Liver (tissue), 9 donors: ENCODE measurements around the gene GEMIN5. TPM values are rescaled to one million over a fixed set of nuclear protein-coding genes. Genes with fewer than 3 reads are reported as not detected.
"Not testable (repeated sequence)": the region's sequence is repeated elsewhere in the genome, so short reads cannot be mapped to it uniquely, and the experiment has no call there.

Experiments used
- DNase-seq: peaks from one replicate; pipeline ENCODE4 v3.0.0-alpha.2; 2017; ENCODE audit warnings: low spot score
- H3K27ac ChIP-seq, 2 donors: one replicate each; pipeline ENCODE4 v1.7.0; 2013; ENCODE audit warnings: inconsistent platforms in 2 of 2, low read length in 2 of 2, control low read depth in 1 of 2, low read depth in 1 of 2, mild to moderate bottlenecking in 1 of 2
- H3K27me3 ChIP-seq, 4 donors: one replicate each; pipeline versions ENCODE4 v1.6.1 to v1.7.0; 2013; ENCODE audit warnings: low read length in 3 of 4, inconsistent platforms in 1 of 4, mild to moderate bottlenecking in 1 of 4, moderate library complexity in 1 of 4; ENCODE audit not compliant: control insufficient read depth in 4 of 4, insufficient read depth in 4 of 4
- H3K36me3 ChIP-seq, 4 donors: one replicate each; pipeline versions ENCODE4 v1.6.1 to v1.7.0; 2013; ENCODE audit warnings: low read length in 3 of 4, mild to moderate bottlenecking in 3 of 4, low read depth in 1 of 4, moderate library complexity in 1 of 4; ENCODE audit not compliant: control insufficient read depth in 4 of 4, insufficient read depth in 3 of 4
- H3K4me1 ChIP-seq, 4 donors: one replicate each; pipeline versions ENCODE4 v1.6.1 to v1.7.0; 2013; ENCODE audit warnings: low read length in 3 of 4, mild to moderate bottlenecking in 3 of 4, moderate library complexity in 1 of 4; ENCODE audit not compliant: control insufficient read depth in 4 of 4, insufficient read depth in 4 of 4
- H3K4me3 ChIP-seq, 3 donors: one replicate each; pipeline versions ENCODE4 v1.6.1 to v1.7.0; 2013; ENCODE audit warnings: low read length in 3 of 3, control low read depth in 1 of 3, low read depth in 1 of 3, mild to moderate bottlenecking in 1 of 3
- H3K9ac ChIP-seq, 2 donors: one replicate each; pipeline ENCODE4 v1.7.0; 2013; ENCODE audit warnings: low read length in 2 of 2, mild to moderate bottlenecking in 2 of 2, moderate library complexity in 2 of 2, control low read depth in 1 of 2, low read depth in 1 of 2
- H3K9me3 ChIP-seq, 4 donors: one replicate each; pipeline versions ENCODE4 v1.6.1 to v1.7.0; 2013; ENCODE audit warnings: low read length in 3 of 4; ENCODE audit not compliant: control insufficient read depth in 4 of 4
- EGR1 ChIP-seq, 2 donors: IDR thresholded peaks; 2 replicates each; pipeline ENCODE4 v1.6.1; 2016 to 2018; ENCODE audit warnings: antibody characterized with exemption in 2 of 2, low read depth in 2 of 2
- FOXA1 ChIP-seq: IDR thresholded peaks from 2 replicates; pipeline ENCODE4 v1.6.1; 2016; ENCODE audit warnings: antibody characterized with exemption
- FOXA2 ChIP-seq: IDR thresholded peaks from 2 replicates; pipeline ENCODE4 v1.6.1; 2016; ENCODE audit warnings: antibody characterized with exemption
- GABPA ChIP-seq, 2 donors: IDR thresholded peaks in 1 of 2; conservative IDR thresholded peaks in 1 of 2; 2 replicates each; pipeline ENCODE4 v1.6.1; 2016; ENCODE audit warnings: antibody characterized with exemption in 2 of 2, mild to moderate bottlenecking in 1 of 2, moderate library complexity in 1 of 2
- HNF4A ChIP-seq, 2 donors: conservative IDR thresholded peaks; 2 replicates each; pipeline ENCODE4 v1.6.1; 2016; ENCODE audit warnings: antibody characterized with exemption in 2 of 2, mild to moderate bottlenecking in 2 of 2
- HNF4G ChIP-seq: IDR thresholded peaks from 2 replicates; pipeline ENCODE4 v1.6.1; 2016; ENCODE audit warnings: antibody characterized with exemption
- JUND ChIP-seq, 2 donors: IDR thresholded peaks; 2 replicates each; pipeline ENCODE4 v1.6.1; 2016; ENCODE audit warnings: antibody characterized with exemption in 2 of 2
- NR2F2 ChIP-seq: IDR thresholded peaks from 2 replicates; pipeline ENCODE4 v1.6.1; 2016; ENCODE audit warnings: antibody characterized with exemption
- RAD21 ChIP-seq, 2 donors: IDR thresholded peaks; 2 replicates each; pipeline ENCODE4 v1.6.1; 2016; ENCODE audit warnings: antibody characterized with exemption in 2 of 2, mild to moderate bottlenecking in 2 of 2
- RXRA ChIP-seq, 2 donors: IDR thresholded peaks; 2 replicates each; pipeline ENCODE4 v1.6.1; 2017 to 2018; ENCODE audit warnings: antibody characterized with exemption in 2 of 2, mild to moderate bottlenecking in 1 of 2
- SP1 ChIP-seq: IDR thresholded peaks from 2 replicates; pipeline ENCODE4 v1.6.1; 2018; ENCODE audit warnings: antibody characterized with exemption, mild to moderate bottlenecking
- TAF1 ChIP-seq: conservative IDR thresholded peaks from 2 replicates; pipeline ENCODE4 v1.6.1; 2016; ENCODE audit warnings: antibody characterized with exemption, mild to moderate bottlenecking
- YY1 ChIP-seq: IDR thresholded peaks from 2 replicates; pipeline ENCODE4 v1.6.1; 2016; ENCODE audit warnings: antibody characterized with exemption, mild to moderate bottlenecking
- WGBS: extraction: QIAGEN DNeasy Blood & Tissue Kit; methylation state at CpG from one replicate; pipeline ENCODE4 v1.1.7; 2013; 5-methylcytosine and 5-hydroxymethylcytosine counted together
- polyA plus RNA-seq, 2 donors: library from polyadenylated mRNA; stranded (reverse) in 1 of 2; unstranded in 1 of 2; fragments of 200-250 nt in 1 of 2; fragments of >200 nt in 1 of 2; fragmentation: Nextera tagmentation in 1 of 2; extraction: Ambion mirVana in 1 of 2; gene quantifications; one replicate each; pipeline versions ENCODE4 v1.2.1 to v1.2.3, GENCODE V29; 2013 to 2015
- total RNA-seq, 2 donors: library from RNA; depleted of rRNA; stranded (reverse); fragments of >200 nt; gene quantifications; one replicate each; pipeline ENCODE4 v1.2.3, GENCODE V29; 2014
- TF ChIP-seq, protein P1 (sequence below): IDR thresholded peaks from 2 replicates; pipeline ENCODE4 v1.6.1; 2016; ENCODE audit warnings: antibody characterized with exemption
- TF ChIP-seq, protein P2 (sequence below): IDR thresholded peaks from 2 replicates; pipeline ENCODE4 v1.6.1; 2016; ENCODE audit warnings: antibody characterized with exemption
- TF ChIP-seq, protein P3 (sequence below): IDR thresholded peaks from 2 replicates; pipeline ENCODE4 v1.6.1; 2016; ENCODE audit warnings: antibody characterized with exemption, mild to moderate bottlenecking
- TF ChIP-seq, protein P4 (sequence below): IDR thresholded peaks from 2 replicates; pipeline ENCODE4 v1.6.1; 2016; ENCODE audit warnings: antibody characterized with exemption
- TF ChIP-seq, protein P5 (sequence below): fragments of 150-350 bp; IDR thresholded peaks from 2 replicates; pipeline ENCODE4 v1.5.1; 2017; ENCODE audit warnings: improper control_type of control experiment, low read depth, low read length; ENCODE audit not compliant: missing input control
- donor health status: healthy.
- donor health status: healthy.
- donor health status: healthy.
- donor health status: healthy.
- donor health status: healthy.

The GEMIN5 gene
- total and polyA plus RNA-seq, 4 donors, result 3.0 to 10.3 (median 6.2) TPM

DNA sequence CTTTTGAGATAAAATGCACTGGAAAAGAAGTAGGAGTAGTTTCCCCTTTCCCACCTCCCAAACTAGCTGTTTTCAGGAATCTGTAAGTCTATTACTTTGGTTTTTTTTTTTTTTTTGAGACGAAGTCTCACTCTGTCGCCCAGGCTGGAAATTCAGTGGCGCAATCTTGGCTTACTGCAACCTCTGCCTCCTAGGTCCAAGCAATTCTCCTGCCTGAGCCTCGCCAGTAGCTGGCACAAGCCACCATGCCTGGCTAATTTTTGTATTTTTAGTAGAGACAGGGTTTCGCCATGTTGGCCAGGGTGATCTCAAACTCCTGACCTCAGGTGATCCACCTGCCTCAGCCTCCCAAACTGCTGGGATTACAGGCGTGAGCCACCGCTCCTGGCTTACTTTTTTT is 32.4 kb downstream of the GEMIN5 start:
- peaks cover 10 to 65% (median 38%) of the 10 kb centered on the region in 4 donors for H3K36me3 ChIP-seq
- H3K4me1 ChIP-seq, H3K9ac ChIP-seq, H3K4me3 ChIP-seq, H3K9me3 ChIP-seq, H3K27ac ChIP-seq, DNase-seq, H3K27me3 ChIP-seq: not testable (repeated sequence)
- TF ChIP-seq RXRA (IDR thresholded peaks at IDR 0.05) (peak in 1 of 2 donors; percentile 43), HNF4A (conservative IDR thresholded peaks at IDR 0.05) (peak; percentile 19 to 51)
- 64% methylated on average over 7 of the region's 7 CpGs for WGBS

DNA sequence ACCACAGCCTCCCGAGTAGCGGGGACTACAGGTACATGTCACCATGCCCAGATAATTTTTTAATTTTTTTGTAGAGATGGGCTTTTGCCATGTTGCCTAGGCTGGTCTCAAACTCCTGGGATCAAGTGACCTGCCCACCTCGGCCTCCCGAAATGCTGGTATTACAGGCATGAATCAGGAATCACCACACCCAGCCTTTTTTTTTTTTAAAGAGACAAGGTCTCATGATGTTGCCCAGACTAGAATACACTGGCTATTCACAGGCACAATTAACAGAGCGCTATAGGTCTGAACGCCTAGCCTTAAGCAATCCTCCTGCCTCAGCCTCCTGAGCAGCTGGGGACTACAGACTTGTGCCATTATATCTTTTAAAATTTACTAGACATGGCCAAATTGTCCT is 36.1 kb downstream of the GEMIN5 start:
- peaks cover 0 to 6% (median 0%) of the 10 kb centered on the region in 4 donors for H3K4me1 ChIP-seq
- H3K9me3 ChIP-seq, result no peaks in the 10 kb centered on the region
- H3K36me3 ChIP-seq, result peaks cover 17 to 69% (median 44%) of the 10 kb centered on the region in 4 donors
- TF ChIP-seq, protein P1, sequence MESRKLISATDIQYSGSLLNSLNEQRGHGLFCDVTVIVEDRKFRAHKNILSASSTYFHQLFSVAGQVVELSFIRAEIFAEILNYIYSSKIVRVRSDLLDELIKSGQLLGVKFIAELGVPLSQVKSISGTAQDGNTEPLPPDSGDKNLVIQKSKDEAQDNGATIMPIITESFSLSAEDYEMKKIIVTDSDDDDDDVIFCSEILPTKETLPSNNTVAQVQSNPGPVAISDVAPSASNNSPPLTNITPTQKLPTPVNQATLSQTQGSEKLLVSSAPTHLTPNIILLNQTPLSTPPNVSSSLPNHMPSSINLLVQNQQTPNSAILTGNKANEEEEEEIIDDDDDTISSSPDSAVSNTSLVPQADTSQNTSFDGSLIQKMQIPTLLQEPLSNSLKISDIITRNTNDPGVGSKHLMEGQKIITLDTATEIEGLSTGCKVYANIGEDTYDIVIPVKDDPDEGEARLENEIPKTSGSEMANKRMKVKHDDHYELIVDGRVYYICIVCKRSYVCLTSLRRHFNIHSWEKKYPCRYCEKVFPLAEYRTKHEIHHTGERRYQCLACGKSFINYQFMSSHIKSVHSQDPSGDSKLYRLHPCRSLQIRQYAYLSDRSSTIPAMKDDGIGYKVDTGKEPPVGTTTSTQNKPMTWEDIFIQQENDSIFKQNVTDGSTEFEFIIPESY, result no peak
- TF ChIP-seq RAD21 (IDR thresholded peaks at IDR 0.05), result no peak
- TF ChIP-seq, protein P2, sequence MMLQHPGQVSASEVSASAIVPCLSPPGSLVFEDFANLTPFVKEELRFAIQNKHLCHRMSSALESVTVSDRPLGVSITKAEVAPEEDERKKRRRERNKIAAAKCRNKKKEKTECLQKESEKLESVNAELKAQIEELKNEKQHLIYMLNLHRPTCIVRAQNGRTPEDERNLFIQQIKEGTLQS, result no peak
- TF ChIP-seq EGR1 (IDR thresholded peaks at IDR 0.05; ENCODE audit: low read depth in 2 of 2), result no peak
- no peak for TF ChIP-seq RXRA (IDR thresholded peaks at IDR 0.05)
- no peak for TF ChIP-seq JUND (IDR thresholded peaks at IDR 0.05)
- TF ChIP-seq FOXA2, result no peak
- no peak for TF ChIP-seq SP1
- no peak for TF ChIP-seq YY1
- TF ChIP-seq, protein P3, sequence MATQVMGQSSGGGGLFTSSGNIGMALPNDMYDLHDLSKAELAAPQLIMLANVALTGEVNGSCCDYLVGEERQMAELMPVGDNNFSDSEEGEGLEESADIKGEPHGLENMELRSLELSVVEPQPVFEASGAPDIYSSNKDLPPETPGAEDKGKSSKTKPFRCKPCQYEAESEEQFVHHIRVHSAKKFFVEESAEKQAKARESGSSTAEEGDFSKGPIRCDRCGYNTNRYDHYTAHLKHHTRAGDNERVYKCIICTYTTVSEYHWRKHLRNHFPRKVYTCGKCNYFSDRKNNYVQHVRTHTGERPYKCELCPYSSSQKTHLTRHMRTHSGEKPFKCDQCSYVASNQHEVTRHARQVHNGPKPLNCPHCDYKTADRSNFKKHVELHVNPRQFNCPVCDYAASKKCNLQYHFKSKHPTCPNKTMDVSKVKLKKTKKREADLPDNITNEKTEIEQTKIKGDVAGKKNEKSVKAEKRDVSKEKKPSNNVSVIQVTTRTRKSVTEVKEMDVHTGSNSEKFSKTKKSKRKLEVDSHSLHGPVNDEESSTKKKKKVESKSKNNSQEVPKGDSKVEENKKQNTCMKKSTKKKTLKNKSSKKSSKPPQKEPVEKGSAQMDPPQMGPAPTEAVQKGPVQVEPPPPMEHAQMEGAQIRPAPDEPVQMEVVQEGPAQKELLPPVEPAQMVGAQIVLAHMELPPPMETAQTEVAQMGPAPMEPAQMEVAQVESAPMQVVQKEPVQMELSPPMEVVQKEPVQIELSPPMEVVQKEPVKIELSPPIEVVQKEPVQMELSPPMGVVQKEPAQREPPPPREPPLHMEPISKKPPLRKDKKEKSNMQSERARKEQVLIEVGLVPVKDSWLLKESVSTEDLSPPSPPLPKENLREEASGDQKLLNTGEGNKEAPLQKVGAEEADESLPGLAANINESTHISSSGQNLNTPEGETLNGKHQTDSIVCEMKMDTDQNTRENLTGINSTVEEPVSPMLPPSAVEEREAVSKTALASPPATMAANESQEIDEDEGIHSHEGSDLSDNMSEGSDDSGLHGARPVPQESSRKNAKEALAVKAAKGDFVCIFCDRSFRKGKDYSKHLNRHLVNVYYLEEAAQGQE, result no peak
- TF ChIP-seq, protein P4, sequence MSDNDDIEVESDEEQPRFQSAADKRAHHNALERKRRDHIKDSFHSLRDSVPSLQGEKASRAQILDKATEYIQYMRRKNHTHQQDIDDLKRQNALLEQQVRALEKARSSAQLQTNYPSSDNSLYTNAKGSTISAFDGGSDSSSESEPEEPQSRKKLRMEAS, result no peak
- TF ChIP-seq, protein P5, sequence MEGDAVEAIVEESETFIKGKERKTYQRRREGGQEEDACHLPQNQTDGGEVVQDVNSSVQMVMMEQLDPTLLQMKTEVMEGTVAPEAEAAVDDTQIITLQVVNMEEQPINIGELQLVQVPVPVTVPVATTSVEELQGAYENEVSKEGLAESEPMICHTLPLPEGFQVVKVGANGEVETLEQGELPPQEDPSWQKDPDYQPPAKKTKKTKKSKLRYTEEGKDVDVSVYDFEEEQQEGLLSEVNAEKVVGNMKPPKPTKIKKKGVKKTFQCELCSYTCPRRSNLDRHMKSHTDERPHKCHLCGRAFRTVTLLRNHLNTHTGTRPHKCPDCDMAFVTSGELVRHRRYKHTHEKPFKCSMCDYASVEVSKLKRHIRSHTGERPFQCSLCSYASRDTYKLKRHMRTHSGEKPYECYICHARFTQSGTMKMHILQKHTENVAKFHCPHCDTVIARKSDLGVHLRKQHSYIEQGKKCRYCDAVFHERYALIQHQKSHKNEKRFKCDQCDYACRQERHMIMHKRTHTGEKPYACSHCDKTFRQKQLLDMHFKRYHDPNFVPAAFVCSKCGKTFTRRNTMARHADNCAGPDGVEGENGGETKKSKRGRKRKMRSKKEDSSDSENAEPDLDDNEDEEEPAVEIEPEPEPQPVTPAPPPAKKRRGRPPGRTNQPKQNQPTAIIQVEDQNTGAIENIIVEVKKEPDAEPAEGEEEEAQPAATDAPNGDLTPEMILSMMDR, result no peak
- TF ChIP-seq TAF1, result no peak
- TF ChIP-seq HNF4G, result no peak
- no peak for TF ChIP-seq HNF4A (conservative IDR thresholded peaks at IDR 0.05)
- no peak for TF ChIP-seq GABPA (IDR thresholded peaks at IDR 0.05 in 1 of 2, conservative IDR thresholded peaks at IDR 0.05 in 1 of 2)
- TF ChIP-seq NR2F2, result no peak
- TF ChIP-seq FOXA1, result no peak
- no peaks in the 10 kb centered on the region for H3K27me3 ChIP-seq
- no peak overlapping the region for H3K4me3 ChIP-seq
- DNase-seq, result no peak
- no peak overlapping the region for H3K27ac ChIP-seq
- WGBS, result 97% methylated on average over 6 of the region's 6 CpGs
- H3K9ac ChIP-seq, result no peak overlapping the region
